IPS-11a (cell line): Measurements from ENCODE around the gene OR8B4.
"Not testable (repeated sequence)": the region's sequence is repeated elsewhere in the genome, so short reads cannot be mapped to it uniquely, and the experiment has no call there.

Experiments used
- H3K4me3 ChIP-seq: one replicate; pipeline ENCODE4 v1.5.1; 2013; ENCODE audit warnings: low read depth, low read length, control low read depth

The OR8B4 gene

DNA sequence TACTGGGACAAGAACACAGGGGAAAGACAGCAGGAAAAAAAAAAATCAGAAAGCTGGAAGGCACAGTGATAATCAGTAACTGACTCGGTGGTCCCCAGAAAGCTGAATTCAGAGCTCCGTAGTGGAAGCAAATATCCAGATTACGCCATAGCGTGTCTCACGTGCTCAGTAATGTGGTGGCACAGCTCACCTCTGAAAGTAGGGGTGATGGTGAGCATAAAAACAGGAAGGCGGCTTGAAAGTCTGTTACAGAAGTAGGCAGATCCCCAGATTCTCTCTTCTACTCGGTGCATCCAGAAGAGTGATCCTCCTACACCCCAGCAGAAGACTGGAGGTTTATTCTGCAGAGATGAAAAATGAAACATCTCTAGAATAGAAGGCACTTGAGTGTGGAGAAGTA lies 14.8 kb downstream of the OR8B4 start:
- no peak overlapping the region for H3K4me3 ChIP-seq

DNA sequence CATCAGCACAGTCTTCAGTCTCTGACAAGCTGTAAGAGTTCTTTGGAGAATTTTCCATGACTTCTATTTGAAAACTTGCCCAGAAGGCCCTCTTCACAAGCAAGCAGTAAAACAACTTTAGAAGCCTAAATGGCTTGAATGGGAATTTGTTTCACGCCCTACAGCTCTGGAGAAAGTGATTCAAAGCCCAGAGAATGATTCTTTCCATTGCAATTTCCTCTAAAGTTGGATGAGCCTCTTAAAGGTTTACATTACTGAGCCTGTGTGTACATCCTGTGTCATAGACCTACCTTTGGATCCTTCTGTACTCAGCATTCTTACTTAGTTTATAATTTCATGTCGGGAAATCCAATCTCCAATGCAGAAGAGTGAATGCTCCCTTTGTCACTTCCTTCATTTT lies 19.1 kb downstream of the OR8B4 start:
- no peak overlapping the region for H3K4me3 ChIP-seq

DNA sequence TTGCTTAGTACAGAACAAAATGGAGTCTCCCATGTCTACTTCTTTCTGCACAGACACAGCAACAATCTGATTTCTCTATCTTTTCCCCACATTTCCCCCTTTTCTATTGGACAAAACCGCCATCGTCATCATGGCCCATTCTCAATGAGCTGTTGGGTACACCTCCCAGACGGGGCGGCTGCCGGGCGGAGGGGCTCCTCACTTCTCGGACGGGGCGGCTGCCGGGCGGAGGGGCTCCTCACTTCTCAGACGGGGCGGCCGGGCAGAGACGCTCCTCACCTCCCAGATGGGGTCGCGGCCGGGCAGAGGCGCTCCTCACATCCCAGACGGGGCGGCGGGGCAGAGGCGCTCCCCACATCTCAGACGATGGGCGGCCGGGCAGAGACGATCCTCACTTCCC lies 21.5 kb downstream of the OR8B4 start:
- not testable (repeated sequence) for H3K4me3 ChIP-seq

DNA sequence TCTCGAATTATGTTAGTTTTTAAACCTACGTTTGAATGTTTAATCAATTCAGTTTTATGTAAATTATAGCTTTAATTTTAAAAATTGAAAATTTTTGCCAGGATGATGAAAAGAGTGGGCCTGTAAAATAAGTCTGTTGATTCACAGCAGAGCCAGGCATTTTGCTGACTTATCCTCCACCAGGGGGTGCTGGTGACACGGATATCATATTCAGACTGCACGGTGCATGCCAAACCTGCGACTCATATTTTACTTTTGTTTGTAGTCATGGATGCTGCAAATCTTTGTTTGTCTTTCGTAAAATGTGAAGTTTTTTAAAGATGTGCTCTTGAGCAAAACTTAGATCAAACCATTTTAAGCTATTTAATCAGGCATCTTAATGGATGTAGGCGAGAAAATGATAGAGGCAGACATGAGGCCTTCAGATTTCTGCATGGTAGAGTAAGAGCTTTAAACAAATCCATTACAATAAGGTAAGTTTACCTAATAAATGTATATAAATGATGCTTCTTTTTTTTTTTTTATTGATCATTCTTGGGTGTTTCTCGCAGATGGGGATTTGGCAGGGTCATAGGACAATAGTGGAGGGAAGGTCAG lies 22.2 kb downstream of the OR8B4 start:
- no peak overlapping the region for H3K4me3 ChIP-seq

DNA sequence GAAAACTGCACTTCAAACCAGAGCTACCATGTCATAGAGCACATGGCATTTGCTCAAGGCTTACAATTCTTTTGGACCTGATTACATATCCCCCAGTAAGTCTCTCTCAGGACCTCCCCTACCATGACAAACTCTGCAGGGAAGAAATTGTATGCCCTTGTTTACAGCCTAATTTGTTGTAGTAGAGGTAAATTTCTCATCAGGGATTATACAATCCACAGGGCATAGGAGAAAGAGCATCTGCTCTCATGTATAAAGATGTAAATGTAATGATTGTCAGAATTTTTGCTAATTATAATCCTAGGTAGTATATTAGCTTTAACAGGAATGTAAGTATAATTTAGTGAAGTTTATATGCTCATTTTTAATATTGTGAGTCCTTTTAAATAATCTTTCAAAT lies 25.7 kb downstream of the OR8B4 start, which contains the start of gene OR8B3:
Gene OR8B3, minus strand, starts transcription at position 101 of the 400 bp plus-strand sequence. CDS start 1,673 bp downstream, outside the sequence.
- no peak within 1 kb of the TSS for H3K4me3 ChIP-seq

DNA sequence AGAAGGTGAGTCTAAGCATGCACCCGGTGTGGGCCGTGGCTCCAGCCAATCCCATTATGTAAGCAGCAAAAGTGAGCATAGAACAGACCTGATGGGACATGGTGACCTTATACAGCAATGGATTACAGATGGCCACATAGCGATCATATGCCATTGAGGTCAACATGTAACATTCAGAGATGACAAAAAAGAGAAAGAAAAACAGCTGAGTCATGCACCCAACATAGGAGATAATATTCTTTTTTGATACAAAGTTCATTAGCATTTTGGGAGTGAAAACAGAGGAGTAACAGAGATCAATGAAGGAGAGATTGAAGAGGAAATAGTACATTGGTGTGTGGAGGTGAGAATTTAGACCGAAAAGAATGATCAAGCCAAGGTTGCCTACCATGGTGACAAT lies 27.8 kb downstream of the OR8B4 start:
- not testable (repeated sequence) for H3K4me3 ChIP-seq

DNA sequence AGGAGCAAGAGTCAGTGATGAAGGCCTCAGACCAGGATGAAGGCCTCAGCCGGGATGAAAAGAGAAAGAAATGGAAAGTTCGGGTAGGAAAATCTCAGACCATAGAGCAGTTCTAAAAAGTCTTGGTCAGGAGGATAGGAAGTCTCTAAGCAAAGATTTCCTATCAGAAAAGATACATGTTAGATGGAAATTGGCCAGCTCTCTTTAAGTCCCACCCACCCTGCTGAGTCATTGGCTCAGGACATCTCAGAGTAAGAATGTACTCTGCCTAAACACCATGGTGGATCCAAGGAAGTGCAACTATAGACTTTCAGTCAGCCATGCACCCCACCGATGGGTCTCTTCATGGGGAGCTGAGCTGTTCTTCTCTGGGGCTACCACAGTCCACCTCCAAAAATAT lies 30.3 kb downstream of the OR8B4 start:
- H3K4me3 ChIP-seq = no peak overlapping the region

DNA sequence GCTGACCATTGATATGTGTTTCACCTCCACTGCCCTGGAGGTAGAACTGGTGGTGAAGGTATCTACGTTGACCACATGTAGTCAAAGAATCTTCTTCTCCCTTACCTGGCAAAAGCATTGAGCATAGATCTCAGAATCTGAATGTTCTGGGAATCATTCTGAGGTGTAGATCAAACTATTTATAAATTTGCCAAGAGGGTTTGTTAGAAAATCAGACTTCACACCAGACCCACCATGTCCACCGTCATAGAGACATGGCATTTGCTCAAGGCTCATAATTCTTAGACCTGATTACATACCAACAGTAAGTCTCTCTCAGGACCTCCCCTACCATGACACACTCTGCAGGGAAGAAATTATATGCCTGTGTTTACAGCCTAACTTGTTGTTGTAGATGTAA lies 40.3 kb downstream of the OR8B4 start, which contains the start of gene OR8B2:
Gene OR8B2, minus strand, starts transcription at position 101 of the 400 bp plus-strand sequence. CDS start 1,156 bp downstream, outside the sequence.
- H3K4me3 ChIP-seq = no peak within 1 kb of the TSS

DNA sequence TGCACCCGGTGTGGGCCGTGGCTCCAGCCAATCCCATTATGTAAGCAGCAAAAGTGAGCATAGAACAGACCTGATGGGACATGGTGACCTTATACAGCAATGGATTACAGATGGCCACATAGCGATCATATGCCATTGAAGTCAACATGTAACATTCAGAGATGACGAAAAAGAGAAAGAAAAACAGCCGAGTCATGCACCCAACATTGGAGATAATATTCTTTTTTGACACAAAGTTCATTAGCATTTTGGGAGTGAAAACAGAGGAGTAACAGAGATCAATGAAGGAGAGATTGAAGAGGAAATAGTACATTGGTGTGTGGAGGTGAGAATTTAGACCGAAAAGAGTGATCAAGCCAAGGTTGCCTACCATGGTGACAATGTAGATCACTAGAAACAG lies 41.8 kb downstream of the OR8B4 start:
- H3K4me3 ChIP-seq = not testable (repeated sequence)

DNA sequence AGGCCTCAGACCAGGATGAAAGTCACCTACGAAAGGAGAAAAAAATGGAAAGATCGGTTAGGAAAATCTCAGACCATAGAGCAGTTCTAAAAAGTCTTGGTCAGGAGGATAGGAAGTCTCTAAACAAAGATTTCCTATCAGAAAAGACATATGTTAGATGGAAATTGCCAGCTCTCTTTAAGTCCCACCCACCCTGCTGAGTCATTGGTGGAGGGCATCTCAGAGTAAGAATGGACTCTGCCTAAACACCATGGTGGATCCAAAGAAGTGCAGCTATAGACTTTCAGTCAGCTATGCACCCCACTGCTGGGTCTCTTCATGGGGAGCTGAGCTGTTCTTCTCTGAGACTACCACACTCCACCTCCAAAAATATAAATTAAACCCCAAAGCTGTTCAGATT lies 44.1 kb downstream of the OR8B4 start:
- H3K4me3 ChIP-seq = no peak overlapping the region

DNA sequence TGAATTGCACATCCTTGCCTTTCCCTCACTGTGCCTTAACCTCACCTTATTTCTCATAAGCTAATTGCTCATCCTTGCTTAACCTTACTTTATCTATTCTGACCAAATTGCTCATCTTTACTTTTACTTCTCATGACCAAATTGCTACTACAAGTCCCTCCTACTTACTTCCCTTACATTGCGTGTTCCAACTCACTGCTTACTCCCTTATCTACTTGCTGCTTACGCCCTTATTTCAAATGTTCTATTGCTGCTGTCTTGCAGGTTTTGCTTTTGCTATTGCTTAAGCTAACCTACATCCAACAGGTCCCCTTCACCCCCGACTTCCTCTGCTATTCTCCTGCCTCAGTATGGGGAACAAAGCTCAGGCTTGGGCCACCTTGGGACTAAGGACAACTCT lies 48.4 kb downstream of the OR8B4 start:
- no peak overlapping the region for H3K4me3 ChIP-seq
